HepG2 (cell line): ENCODE data around the gene STK36. TPM values are rescaled to one million over a fixed set of nuclear protein-coding genes. Genes with fewer than 3 reads are reported as not detected.

Experiments
- ASH2L ChIP-seq: fragments of 300-600, 200-600 bp; sonication (generic); IDR thresholded peaks from 2 replicates; pipeline ENCODE4 v1.7.0; 2017; ENCODE audit warnings: low read depth, mild to moderate bottlenecking, moderate library complexity, mixed read lengths, low read length; ENCODE audit not compliant: insufficient read length
- CBFB ChIP-seq: sonication (generic); formaldehyde crosslinking; IDR thresholded peaks from 2 replicates; pipeline ENCODE4 v1.4.0; 2020; ENCODE audit warnings: missing genetic modification reagents
- CBX5 ChIP-seq: sonication (generic); formaldehyde crosslinking; IDR thresholded peaks from 2 replicates; pipeline ENCODE4 v1.4.0; 2020; ENCODE audit warnings: missing genetic modification reagents, borderline replicate concordance
- E2F5 ChIP-seq: sonication (generic); formaldehyde crosslinking; conservative IDR thresholded peaks from 2 replicates; pipeline ENCODE4 v1.4.0; 2020; ENCODE audit warnings: missing genetic modification reagents
- GMEB1 ChIP-seq: sonication (generic); formaldehyde crosslinking; IDR thresholded peaks from 2 replicates; pipeline ENCODE4 v1.5.1; 2020; ENCODE audit warnings: missing genetic modification reagents, mild to moderate bottlenecking, borderline replicate concordance
- JUNB ChIP-seq: sonication (generic); formaldehyde crosslinking; IDR thresholded peaks from 2 replicates; pipeline ENCODE4 v1.8.0; 2022; ENCODE audit warnings: missing genetic modification reagents, mild to moderate bottlenecking, borderline replicate concordance
- KDM5B ChIP-seq: sonication (generic); formaldehyde crosslinking; IDR thresholded peaks from 2 replicates; pipeline ENCODE4 v1.4.0; 2020; ENCODE audit warnings: missing genetic modification reagents, mild to moderate bottlenecking, borderline replicate concordance
- PAWR ChIP-seq: sonication (generic); formaldehyde crosslinking; IDR thresholded peaks from 2 replicates; pipeline ENCODE4 v1.4.0; 2020; ENCODE audit warnings: missing genetic modification reagents, mild to moderate bottlenecking, borderline replicate concordance
- RBAK ChIP-seq: sonication (generic); formaldehyde crosslinking; IDR thresholded peaks from 2 replicates; pipeline ENCODE4 v1.5.1; 2020; ENCODE audit warnings: mild to moderate bottlenecking, missing genetic modification reagents
- RFX5 ChIP-seq: IDR thresholded peaks from 2 replicates; pipeline ENCODE4 v1.6.1; 2011; ENCODE audit warnings: low read depth, low read length, improper control_type of control experiment
- RNF2 ChIP-seq: fragments of 450-650 bp; conservative IDR thresholded peaks from 2 replicates; pipeline ENCODE4 v1.6.1; 2016; ENCODE audit warnings: low read depth
- SMYD3 ChIP-seq: sonication (generic); formaldehyde crosslinking; IDR thresholded peaks from 2 replicates; pipeline ENCODE4 v1.8.1; 2023; ENCODE audit warnings: mild to moderate bottlenecking, missing genetic modification reagents
- SP140L ChIP-seq: sonication (generic); formaldehyde crosslinking; IDR thresholded peaks from 2 replicates; pipeline ENCODE4 v1.4.0; 2020; ENCODE audit warnings: missing genetic modification reagents, borderline replicate concordance
- STAG1 ChIP-seq: sonication (generic); formaldehyde crosslinking; IDR thresholded peaks from 2 replicates; pipeline ENCODE4 v1.4.0; 2020; ENCODE audit warnings: missing genetic modification reagents
- SYNCRIP ChIP-seq: fragments of 200-400 bp; formaldehyde crosslinking; IDR thresholded peaks from 2 replicates; pipeline ENCODE4 v1.6.1; 2018; ENCODE audit warnings: mild to moderate bottlenecking, low read depth, low read length; ENCODE audit not compliant: insufficient read depth
- ZNF136 ChIP-seq: sonication (generic); formaldehyde crosslinking; IDR thresholded peaks from 2 replicates; pipeline ENCODE4 v1.8.1; 2022; ENCODE audit warnings: low read depth, mild to moderate bottlenecking, moderate library complexity, missing genetic modification reagents
- ZNF180 ChIP-seq: sonication (generic); formaldehyde crosslinking; IDR thresholded peaks from 2 replicates; pipeline ENCODE4 v1.4.0; 2020; ENCODE audit warnings: low read depth, missing genetic modification reagents, borderline replicate concordance
- ZNF609 ChIP-seq: sonication (generic); formaldehyde crosslinking; IDR thresholded peaks from 2 replicates; pipeline ENCODE4 v1.4.0; 2020; ENCODE audit warnings: mild to moderate bottlenecking, missing genetic modification reagents, borderline replicate concordance
- ZNF800 ChIP-seq: sonication (generic); formaldehyde crosslinking; IDR thresholded peaks from 2 replicates; pipeline ENCODE4 v1.4.0; 2020; ENCODE audit warnings: missing genetic modification reagents
- ZNF816 ChIP-seq: sonication (generic); formaldehyde crosslinking; IDR thresholded peaks from 2 replicates; pipeline ENCODE4 v1.8.0; 2022; ENCODE audit warnings: missing genetic modification reagents, mild to moderate bottlenecking, borderline replicate concordance
- polyA plus RNA-seq, 8 experiments: library from polyadenylated mRNA; depleted of rRNA in 3 of 8; stranded (reverse) in 7 of 8; unstranded in 1 of 8; fragments of >200 nt; fragmentation: Illumina TruSeq in 4 of 8; extraction: Trizol in 4 of 8; gene quantifications; 2 replicates each; pipeline versions ENCODE4 v1.2.1 to v1.2.3, GENCODE V29; 2011 to 2016; ENCODE audit warnings: low read depth in 4 of 8, missing spikeins in 1 of 8, mixed read lengths in 1 of 8; ENCODE audit not compliant: insufficient read depth in 1 of 8
- total RNA-seq, 5 experiments: library from RNA; depleted of rRNA; stranded (reverse); fragments of >200 nt; fragmentation: Illumina TruSeq; extraction: Trizol; gene quantifications; 2 replicates each; pipeline ENCODE4 v1.2.3, GENCODE V29; 2016; ENCODE audit warnings: low read depth in 1 of 5

STK36 gene
- total and polyA plus RNA-seq, 2 of the 13 experiments (the other 11 are each of a cell fraction or from before 2014, with no cell fraction given), result 45.9 to 83.5 TPM

GRCh38 chr2:218748741-218749441, 77.0 kb downstream of the STK36 start (continued):
- TF ChIP-seq JUNB (no peak), ZNF816 (CRISPR knock-in tag) (no peak; the same call in 1 of the 2 replicates), ASH2L (peak; percentile 86), ZNF180 (CRISPR knock-in tag) (no peak), ZNF800 (no peak), RBAK (CRISPR knock-in tag) (no peak), CBX5 (peak; percentile 73; the same call in 1 of the 2 replicates), ZNF136 (no peak), ZNF609 (CRISPR knock-in tag) (peak; percentile 36; the same call in 1 of the 2 replicates), PAWR (CRISPR knock-in tag) (no peak), KDM5B (CRISPR knock-in tag) (0 out of 2 replicates have a peak, but pooled peaks have one; percentile 17), GMEB1 (CRISPR knock-in tag) (no peak), SYNCRIP (no peak), E2F5 (CRISPR knock-in tag) (no peak), RNF2 (no peak), RFX5 (no peak), STAG1 (CRISPR knock-in tag) (peak; percentile 73), SMYD3 (CRISPR knock-in tag) (no peak), SP140L (CRISPR knock-in tag) (no peak), CBFB (CRISPR knock-in tag) (0 out of 2 replicates have a peak, but pooled peaks have one; percentile 67)
